ENCODE measurements around the gene ESRRB. TPM values are rescaled to one million over a fixed set of nuclear protein-coding genes. Genes with fewer than 3 reads are reported as not detected.

Gene ESRRB
- total and polyA plus RNA-seq, 11 donors, result 4.1 to 16.9 (median 7.9) TPM

DNA sequence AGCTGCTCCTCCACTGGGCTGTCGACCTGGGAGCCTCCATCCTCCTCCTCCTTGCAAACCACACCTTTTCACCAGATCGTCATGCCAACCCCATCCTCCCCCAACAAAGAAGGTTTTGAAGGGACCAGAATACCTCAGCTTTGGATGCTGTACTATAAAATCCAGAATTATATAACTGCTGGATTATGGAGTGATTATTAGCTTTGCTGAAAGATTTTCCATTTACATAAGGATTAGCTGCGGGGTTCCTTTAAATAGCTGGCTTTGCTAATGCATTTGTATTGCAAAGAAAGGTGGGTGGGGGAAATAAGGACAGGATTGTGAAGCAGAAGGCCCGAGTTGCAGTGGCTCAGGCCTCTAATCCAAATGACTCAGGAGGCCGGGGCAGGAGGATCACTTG, 36.6 kb downstream of the ESRRB start:
- TF ChIP-seq, protein P1, sequence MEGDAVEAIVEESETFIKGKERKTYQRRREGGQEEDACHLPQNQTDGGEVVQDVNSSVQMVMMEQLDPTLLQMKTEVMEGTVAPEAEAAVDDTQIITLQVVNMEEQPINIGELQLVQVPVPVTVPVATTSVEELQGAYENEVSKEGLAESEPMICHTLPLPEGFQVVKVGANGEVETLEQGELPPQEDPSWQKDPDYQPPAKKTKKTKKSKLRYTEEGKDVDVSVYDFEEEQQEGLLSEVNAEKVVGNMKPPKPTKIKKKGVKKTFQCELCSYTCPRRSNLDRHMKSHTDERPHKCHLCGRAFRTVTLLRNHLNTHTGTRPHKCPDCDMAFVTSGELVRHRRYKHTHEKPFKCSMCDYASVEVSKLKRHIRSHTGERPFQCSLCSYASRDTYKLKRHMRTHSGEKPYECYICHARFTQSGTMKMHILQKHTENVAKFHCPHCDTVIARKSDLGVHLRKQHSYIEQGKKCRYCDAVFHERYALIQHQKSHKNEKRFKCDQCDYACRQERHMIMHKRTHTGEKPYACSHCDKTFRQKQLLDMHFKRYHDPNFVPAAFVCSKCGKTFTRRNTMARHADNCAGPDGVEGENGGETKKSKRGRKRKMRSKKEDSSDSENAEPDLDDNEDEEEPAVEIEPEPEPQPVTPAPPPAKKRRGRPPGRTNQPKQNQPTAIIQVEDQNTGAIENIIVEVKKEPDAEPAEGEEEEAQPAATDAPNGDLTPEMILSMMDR (IDR thresholded peaks at IDR 0.05), result no peak
- TF ChIP-seq POLR2A (IDR thresholded peaks at IDR 0.05), result no peak
- intact Hi-C loops (cut with DNase I), result no loop called here
- Histone ChIP-seq H3K9me3 (no peaks in the 10 kb centered on the region), H3K4me3 (no peak overlapping the region), H3K4me1 (peaks cover 0 to 5% (median 0%) of the 10 kb centered on the region in 12 donors), H3K27ac (no peak overlapping the region), H3K36me3 (no peaks in the 10 kb centered on the region), H3K27me3 (peaks cover 0 to 28% (median 6%) of the 10 kb centered on the region in 9 donors)
- ATAC-seq, result no peak
- 42 to 57% (median 50%) methylated on average over 5 of the region's 5 CpGs for WGBS, 4 donors
- no peak for DNase-seq

DNA sequence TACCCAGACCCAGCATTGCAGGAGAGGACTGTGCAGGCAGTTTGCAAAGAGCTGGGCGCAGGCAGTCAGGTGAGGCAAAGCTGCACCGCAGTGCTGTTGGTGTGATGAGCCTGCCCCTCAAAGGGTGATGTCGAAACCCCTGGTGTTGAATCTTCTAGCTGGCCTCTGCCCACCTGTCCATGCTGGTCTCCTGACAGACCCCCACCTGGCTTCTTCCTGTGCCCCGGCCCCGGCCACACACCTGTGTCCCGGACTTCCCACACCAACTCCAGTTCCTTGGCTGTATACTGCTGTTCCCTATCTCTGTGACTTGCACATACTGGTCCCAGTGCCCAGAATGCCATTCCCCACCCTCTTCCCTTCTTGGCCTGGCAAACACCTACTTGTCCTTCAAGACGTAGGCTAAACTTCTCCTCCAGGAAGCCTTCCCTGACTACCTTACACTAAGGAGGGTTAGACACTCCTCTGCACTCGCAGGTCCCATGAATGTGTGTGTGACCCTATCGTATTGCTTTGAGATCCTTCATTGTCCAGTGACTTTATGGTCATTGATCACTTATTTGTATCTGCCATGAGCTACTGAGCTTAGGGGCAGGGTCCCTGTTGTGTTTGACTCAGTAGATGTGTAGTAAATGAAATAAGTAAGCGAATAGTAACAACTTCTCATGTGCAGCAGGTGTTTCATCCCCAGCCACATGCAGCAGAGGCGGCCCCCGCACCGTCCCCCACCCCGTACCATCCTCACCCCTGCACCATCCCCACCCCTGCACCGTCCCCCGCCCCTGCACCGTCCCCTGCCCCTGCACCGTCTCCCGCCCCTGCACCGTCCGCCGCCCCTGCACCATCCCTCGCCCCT, 37.4 kb downstream of the ESRRB start:
- 39 to 59% (median 46%) methylated on average over 17 to 23 of the region's 23 CpGs for WGBS, 4 donors
- no peak overlapping the region for H3K27ac ChIP-seq
- no peaks in the 10 kb centered on the region for H3K36me3 ChIP-seq
- no peak for DNase-seq
- H3K4me3 ChIP-seq, result no peak overlapping the region
- H3K4me1 ChIP-seq, result no peaks in the 10 kb centered on the region
- no peak for ATAC-seq
- H3K9me3 ChIP-seq, result no peaks in the 10 kb centered on the region
- intact Hi-C loops (cut with DNase I), result no loop called here
- TF ChIP-seq, protein P1 (IDR thresholded peaks at IDR 0.05), result no peak
- H3K27me3 ChIP-seq, result peaks cover 0 to 28% (median 6%) of the 10 kb centered on the region in 9 donors

DNA sequence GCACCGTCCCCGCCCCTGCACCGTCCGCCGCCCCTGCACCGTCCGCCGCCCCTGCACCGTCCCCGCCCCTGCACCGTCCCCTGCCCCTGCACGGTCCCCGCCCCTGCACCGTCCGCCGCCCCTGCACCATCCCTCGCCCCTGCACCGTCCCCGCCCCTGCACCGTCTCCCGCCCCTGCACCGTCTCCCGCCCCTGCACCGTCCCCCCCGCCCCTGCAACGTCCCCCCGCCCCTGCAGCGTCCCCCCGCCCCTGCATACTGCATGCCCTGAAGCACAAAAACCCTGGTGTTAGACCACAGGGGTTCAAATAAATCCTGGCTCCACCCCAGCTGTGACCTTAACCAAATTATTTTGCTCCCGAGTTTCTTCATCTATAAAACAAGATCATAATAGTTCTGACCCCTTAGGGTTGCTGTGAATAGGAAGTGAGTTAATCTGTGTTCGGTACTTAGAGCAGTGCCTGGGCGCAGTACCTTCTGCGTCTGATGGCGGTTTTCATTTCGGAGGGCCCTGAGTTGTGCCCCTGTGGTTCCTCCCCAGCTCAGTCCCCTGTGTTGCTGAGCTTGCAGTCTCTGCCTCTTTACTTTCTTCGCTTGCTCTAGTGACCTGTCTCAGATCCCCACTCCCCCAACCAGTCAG, 38.1 kb downstream of the ESRRB start:
- intact Hi-C loops (cut with DNase I), result no loop called here
- ATAC-seq, result no peak
- no peak overlapping the region for H3K4me3 ChIP-seq
- no peak for TF ChIP-seq POLR2A (IDR thresholded peaks at IDR 0.05)
- TF ChIP-seq, protein P1 (IDR thresholded peaks at IDR 0.05), result no peak
- 16 to 45% (median 30%) methylated on average over 7 to 36 of the region's 36 CpGs for WGBS, 4 donors
- H3K4me1 ChIP-seq, result no peaks in the 10 kb centered on the region
- no peak for DNase-seq
- no peak overlapping the region for H3K27ac ChIP-seq
- H3K9me3 ChIP-seq, result no peaks in the 10 kb centered on the region
- H3K36me3 ChIP-seq, result no peaks in the 10 kb centered on the region
- peaks cover 0 to 28% (median 6%) of the 10 kb centered on the region in 9 donors for H3K27me3 ChIP-seq

DNA sequence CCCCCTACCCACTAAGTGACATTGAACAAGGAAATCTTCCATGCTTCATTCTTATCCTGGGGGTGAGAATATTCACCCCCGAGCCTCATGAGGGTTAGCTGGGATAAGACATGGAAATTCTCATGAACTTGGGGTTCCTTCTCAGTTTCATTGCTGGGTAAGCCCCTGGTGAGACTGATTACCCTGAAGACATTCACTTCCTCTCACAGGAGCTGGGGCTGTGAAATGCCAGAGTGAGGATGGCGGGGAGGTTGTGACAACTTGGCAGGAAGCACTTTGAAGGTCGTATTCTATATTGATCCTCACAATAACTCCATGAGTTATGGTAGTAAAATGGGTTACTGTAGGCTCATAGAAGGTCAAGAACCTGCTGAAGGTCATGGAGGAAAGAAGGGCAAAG, 43.5 kb downstream of the ESRRB start:
- H3K4me1 ChIP-seq, result no peaks in the 10 kb centered on the region
- intact Hi-C loops (cut with DNase I), result no loop called here
- WGBS, 4 donors, result 58 to 63% (median 59%) methylated on average over 3 of the region's 3 CpGs
- no peaks in the 10 kb centered on the region for H3K36me3 ChIP-seq
- DNase-seq, result no peak
- no peak for ATAC-seq
- no peaks in the 10 kb centered on the region for H3K9me3 ChIP-seq
- TF ChIP-seq, protein P1 (IDR thresholded peaks at IDR 0.05), result no peak
- no peak for TF ChIP-seq POLR2A (IDR thresholded peaks at IDR 0.05)
- no peak overlapping the region for H3K27ac ChIP-seq
- H3K4me3 ChIP-seq, result no peak overlapping the region
- peaks cover 0 to 17% (median 5%) of the 10 kb centered on the region in 9 donors for H3K27me3 ChIP-seq

All from heart left ventricle (tissue), 16 donors.